Natural killer cell (primary cell): ENCODE data around the gene EIF2AK2. TPM values are rescaled to one million over a fixed set of nuclear protein-coding genes. Genes with fewer than 3 reads are reported as not detected.
A peak's percentile ranks its signal among the peaks of the same experiment; 100 is the strongest.

ENCODE experiments used
- ATAC-seq, 3 donors: fragments of 150-1000 bp in 2 of 3; fragments of 200-7000 bp in 1 of 3; cut with Tn5 transposase; 1 replicate in 1 of 3; 2 replicates in 2 of 3; pipeline ENCODE4 v1.10.0; 2021; ENCODE audit warnings: mild to moderate bottlenecking in 2 of 3, moderate library complexity in 2 of 3
- DNase-seq, 2 donors: peaks; one replicate each; pipeline versions ENCODE4 v3.0.0 to v3.0.0-alpha.2; 2013 to 2021; ENCODE audit warnings: mixed read lengths in 1 of 2
- H3K27ac ChIP-seq: one replicate; pipeline ENCODE4 v1.5.1; 2013; ENCODE audit warnings: mild to moderate bottlenecking, low read length
- H3K27me3 ChIP-seq: one replicate; pipeline ENCODE4 v1.6.1; 2013; ENCODE audit warnings: low read length; ENCODE audit not compliant: control insufficient read depth, insufficient read depth
- H3K36me3 ChIP-seq: one replicate; pipeline ENCODE4 v1.6.1; 2013; ENCODE audit warnings: low read length; ENCODE audit not compliant: control insufficient read depth, insufficient read depth
- H3K4me1 ChIP-seq: one replicate; pipeline ENCODE4 v1.6.1; 2013; ENCODE audit warnings: low read length; ENCODE audit not compliant: control insufficient read depth, insufficient read depth
- H3K4me3 ChIP-seq: one replicate; pipeline ENCODE4 v1.5.1; 2013; ENCODE audit warnings: low read length
- H3K9me3 ChIP-seq: one replicate; pipeline ENCODE4 v1.6.1; 2013; ENCODE audit warnings: low read length; ENCODE audit not compliant: control insufficient read depth, insufficient read depth
- H3K27ac Mint-ChIP-seq, 2 donors: one replicate each; pipeline ENCODE4 v1.8.0; 2022; ENCODE audit warnings: mild to moderate bottlenecking in 2 of 2, mixed read lengths in 2 of 2, moderate library complexity in 1 of 2
- H3K27me3 Mint-ChIP-seq, 2 donors: one replicate each; pipeline ENCODE4 v1.8.0; 2022; ENCODE audit warnings: low read depth in 2 of 2, mixed read lengths in 2 of 2
- H3K36me3 Mint-ChIP-seq: one replicate; pipeline ENCODE4 v1.8.0; 2022; ENCODE audit warnings: mixed read lengths
- H3K4me1 Mint-ChIP-seq, 2 donors: one replicate each; pipeline ENCODE4 v1.8.0; 2022; ENCODE audit warnings: mixed read lengths in 2 of 2
- H3K4me3 Mint-ChIP-seq: one replicate; pipeline ENCODE4 v1.8.0; 2022; ENCODE audit warnings: mild to moderate bottlenecking, moderate library complexity, mixed read lengths
- H3K9me3 Mint-ChIP-seq, 2 donors: one replicate each; pipeline ENCODE4 v1.8.0; 2022; ENCODE audit warnings: mixed read lengths in 2 of 2
- WGBS: methylation state at CpG from one replicate; pipeline ENCODE4 v1.1.7; 2013; ENCODE audit warnings: missing lambda C conversion rate; ENCODE audit not compliant: insufficient coverage; 5-methylcytosine and 5-hydroxymethylcytosine counted together
- intact Hi-C: fragments of 100-400 bp; cut with micrococcal nuclease; formaldehyde crosslinking; loops from one replicate; pipeline ENCODE4 v1.14.2; 2022
- total RNA-seq, 4 donors: library from RNA; stranded (reverse); fragments of 120-200 nt in 1 of 4; gene quantifications; one replicate each; pipeline versions ENCODE4 v1.2.3 to v1.2.4, GENCODE V29; 2013 to 2022
- TF ChIP-seq, protein P1 (sequence below): fragments of 200-600 bp; IDR thresholded peaks from one replicate; pipeline ENCODE4 v1.8.0; 2022; ENCODE audit warnings: antibody characterized with exemption

Gene EIF2AK2
- total RNA-seq, 3 donors from 2014 or later (not counting 1 experiment from before 2014, with no cell fraction given), result 29.9 to 47.3 (median 43.9) TPM

DNA sequence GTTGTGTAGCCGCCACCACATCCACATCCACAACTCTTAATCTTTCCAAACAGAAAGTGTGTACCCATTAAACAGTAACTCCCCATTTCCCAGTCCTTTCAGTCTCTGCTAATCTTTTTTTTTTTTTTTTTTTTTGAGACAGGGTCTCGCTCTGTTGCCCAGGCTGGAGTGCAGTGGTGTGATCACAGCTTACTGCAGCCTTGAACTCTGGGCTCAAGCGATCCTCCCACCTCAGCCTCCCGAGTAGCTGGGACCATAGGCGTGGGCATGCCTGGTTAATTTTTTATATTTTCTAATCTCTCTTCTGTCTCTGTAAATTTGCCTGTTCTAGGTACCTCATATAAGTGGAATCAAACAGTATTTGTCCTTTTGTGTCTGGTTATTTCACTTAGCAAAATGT is 3.6 kb downstream of the EIF2AK2 start:
- intact Hi-C loops, result loop anchor here (10.0 kb wide), 1 partner anchor 722 kb away; no protein-coding TSS in a partner anchor
- H3K27ac Mint-ChIP-seq, result peak overlapping the region; percentile 18 to 45
- ATAC-seq, result no peak
- no peaks in the 10 kb centered on the region for H3K27me3 Mint-ChIP-seq
- no peaks in the 10 kb centered on the region for H3K9me3 Mint-ChIP-seq
- H3K9me3 ChIP-seq, result no peaks in the 10 kb centered on the region
- H3K27me3 ChIP-seq, result no peaks in the 10 kb centered on the region
- H3K36me3 Mint-ChIP-seq, result no peaks in the 10 kb centered on the region
- H3K4me3 Mint-ChIP-seq, result no peak overlapping the region
- H3K27ac ChIP-seq, result no peak overlapping the region
- TF ChIP-seq, protein P1, sequence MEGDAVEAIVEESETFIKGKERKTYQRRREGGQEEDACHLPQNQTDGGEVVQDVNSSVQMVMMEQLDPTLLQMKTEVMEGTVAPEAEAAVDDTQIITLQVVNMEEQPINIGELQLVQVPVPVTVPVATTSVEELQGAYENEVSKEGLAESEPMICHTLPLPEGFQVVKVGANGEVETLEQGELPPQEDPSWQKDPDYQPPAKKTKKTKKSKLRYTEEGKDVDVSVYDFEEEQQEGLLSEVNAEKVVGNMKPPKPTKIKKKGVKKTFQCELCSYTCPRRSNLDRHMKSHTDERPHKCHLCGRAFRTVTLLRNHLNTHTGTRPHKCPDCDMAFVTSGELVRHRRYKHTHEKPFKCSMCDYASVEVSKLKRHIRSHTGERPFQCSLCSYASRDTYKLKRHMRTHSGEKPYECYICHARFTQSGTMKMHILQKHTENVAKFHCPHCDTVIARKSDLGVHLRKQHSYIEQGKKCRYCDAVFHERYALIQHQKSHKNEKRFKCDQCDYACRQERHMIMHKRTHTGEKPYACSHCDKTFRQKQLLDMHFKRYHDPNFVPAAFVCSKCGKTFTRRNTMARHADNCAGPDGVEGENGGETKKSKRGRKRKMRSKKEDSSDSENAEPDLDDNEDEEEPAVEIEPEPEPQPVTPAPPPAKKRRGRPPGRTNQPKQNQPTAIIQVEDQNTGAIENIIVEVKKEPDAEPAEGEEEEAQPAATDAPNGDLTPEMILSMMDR, result no peak
- 92% methylated on average over 1 of the region's 5 CpGs for WGBS
- no peak for DNase-seq
- peaks cover 52 to 59% of the 10 kb centered on the region in 2 donors for H3K4me1 Mint-ChIP-seq
- H3K36me3 ChIP-seq, result peaks cover 9% of the 10 kb centered on the region
- H3K4me3 ChIP-seq, result no peak overlapping the region
- peaks cover 19% of the 10 kb centered on the region for H3K4me1 ChIP-seq

- no peaks in the 10 kb centered on the region for H3K27me3 Mint-ChIP-seq
- H3K4me3 Mint-ChIP-seq, result peak overlapping the region; percentile 79
- H3K27ac Mint-ChIP-seq, result peak overlapping the region; percentile 88 to 89
- no peak overlapping the region for H3K27ac ChIP-seq
- H3K4me1 Mint-ChIP-seq, result peaks cover 30 to 39% of the 10 kb centered on the region in 2 donors
- TF ChIP-seq, protein P1, result no peak
- H3K27me3 ChIP-seq, result no peaks in the 10 kb centered on the region
- H3K9me3 Mint-ChIP-seq, result no peaks in the 10 kb centered on the region
- no peaks in the 10 kb centered on the region for H3K4me1 ChIP-seq
- peak; percentile 82 to 90 (median 89) for ATAC-seq
- WGBS, result 40% methylated on average over 5 of the region's 6 CpGs
- DNase-seq, result peak in 1 of 2 donors; percentile 46
- peaks cover 8% of the 10 kb centered on the region for H3K36me3 Mint-ChIP-seq
- no peak overlapping the region for H3K4me3 ChIP-seq
- intact Hi-C loops, result loop anchor here (10.0 kb wide), 1 partner anchor 725 kb away; no protein-coding TSS in a partner anchor
- peaks cover 34% of the 10 kb centered on the region for H3K36me3 ChIP-seq
- H3K9me3 ChIP-seq, result no peaks in the 10 kb centered on the region
Observed at GRCh38 chr2:37149626-37150322, 7.0 kb downstream of the EIF2AK2 start.

- Histone ChIP-seq H3K4me3 (no peak overlapping the region), H3K27ac (no peak overlapping the region), H3K36me3 (peaks cover 40% of the 10 kb centered on the region), H3K27me3 (no peaks in the 10 kb centered on the region), H3K9me3 (no peaks in the 10 kb centered on the region), H3K4me1 (no peaks in the 10 kb centered on the region)
- Mint-ChIP-seq H3K27ac (peak overlapping the region; percentile 33 to 56), H3K4me1 (peaks cover 26 to 32% of the 10 kb centered on the region in 2 donors), H3K4me3 (no peak overlapping the region), H3K9me3 (no peaks in the 10 kb centered on the region), H3K36me3 (peaks cover 10% of the 10 kb centered on the region), H3K27me3 (no peaks in the 10 kb centered on the region)
- TF ChIP-seq, protein P1, result no peak
- DNase-seq (no peak), ATAC-seq (no peak)
- intact Hi-C loops, result no loop called here
- WGBS, result 95% methylated on average over 7 of the region's 7 CpGs
Observed at GRCh38 chr2:37148325-37148724, 8.5 kb downstream of the EIF2AK2 start.
